ENCODE measurements around the gene ZMIZ2.
A peak's percentile ranks its signal among the peaks of the same experiment; 100 is the strongest.

ZMIZ2 gene

DNA sequence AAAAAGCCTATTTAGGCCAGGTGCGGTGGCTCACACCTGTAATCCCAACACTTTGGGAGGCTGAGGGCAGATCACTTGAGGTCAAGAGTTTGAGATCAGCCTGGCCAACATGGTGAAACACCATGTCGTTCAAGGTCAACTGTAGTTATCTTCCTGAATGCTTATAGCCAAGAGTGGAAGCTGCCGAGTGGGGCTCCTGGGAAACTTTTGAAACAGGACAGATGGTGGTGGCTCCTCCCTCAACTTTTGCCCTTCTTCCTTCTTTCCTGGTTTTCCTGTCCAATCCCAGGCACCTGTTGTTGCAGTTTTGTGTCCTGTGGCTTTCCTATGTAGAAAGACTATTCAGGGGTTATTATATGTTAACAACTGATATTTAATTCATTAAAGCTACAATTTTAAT, 39.1 kb downstream of the ZMIZ2 start:
- TF ChIP-seq CTCF (IDR thresholded peaks at IDR 0.05; ENCODE audit: low read depth, low read length, missing control alignments), result no peak
- H3K4me3 ChIP-seq (ENCODE audit: low read depth, low read length), result no peak overlapping the region
- DNase-seq (ENCODE audit: low read depth), result no peak

DNA sequence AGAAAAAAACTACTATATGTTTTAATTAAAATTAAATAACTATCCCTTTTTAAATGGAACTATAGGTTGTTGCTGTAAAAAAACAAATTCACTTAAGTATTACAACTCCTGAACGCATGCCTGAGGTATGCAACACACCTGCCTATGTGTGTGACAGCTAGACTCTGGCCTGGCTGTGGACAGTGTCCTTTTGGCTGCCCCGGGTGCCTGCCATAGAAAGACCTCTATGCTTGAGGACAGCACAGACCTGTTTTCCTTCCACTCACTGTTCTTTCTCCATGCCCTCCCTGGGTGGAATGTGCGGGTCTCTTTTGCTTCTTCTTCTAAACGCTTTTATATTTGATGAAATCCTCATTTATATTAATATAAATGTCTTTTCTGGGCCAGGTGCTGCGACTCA, 41.3 kb downstream of the ZMIZ2 start:
- no peak for TF ChIP-seq CTCF (IDR thresholded peaks at IDR 0.05; ENCODE audit: low read depth, low read length, missing control alignments)
- DNase-seq (ENCODE audit: low read depth), result no peak
- no peak overlapping the region for H3K4me3 ChIP-seq (ENCODE audit: low read depth, low read length)

DNA sequence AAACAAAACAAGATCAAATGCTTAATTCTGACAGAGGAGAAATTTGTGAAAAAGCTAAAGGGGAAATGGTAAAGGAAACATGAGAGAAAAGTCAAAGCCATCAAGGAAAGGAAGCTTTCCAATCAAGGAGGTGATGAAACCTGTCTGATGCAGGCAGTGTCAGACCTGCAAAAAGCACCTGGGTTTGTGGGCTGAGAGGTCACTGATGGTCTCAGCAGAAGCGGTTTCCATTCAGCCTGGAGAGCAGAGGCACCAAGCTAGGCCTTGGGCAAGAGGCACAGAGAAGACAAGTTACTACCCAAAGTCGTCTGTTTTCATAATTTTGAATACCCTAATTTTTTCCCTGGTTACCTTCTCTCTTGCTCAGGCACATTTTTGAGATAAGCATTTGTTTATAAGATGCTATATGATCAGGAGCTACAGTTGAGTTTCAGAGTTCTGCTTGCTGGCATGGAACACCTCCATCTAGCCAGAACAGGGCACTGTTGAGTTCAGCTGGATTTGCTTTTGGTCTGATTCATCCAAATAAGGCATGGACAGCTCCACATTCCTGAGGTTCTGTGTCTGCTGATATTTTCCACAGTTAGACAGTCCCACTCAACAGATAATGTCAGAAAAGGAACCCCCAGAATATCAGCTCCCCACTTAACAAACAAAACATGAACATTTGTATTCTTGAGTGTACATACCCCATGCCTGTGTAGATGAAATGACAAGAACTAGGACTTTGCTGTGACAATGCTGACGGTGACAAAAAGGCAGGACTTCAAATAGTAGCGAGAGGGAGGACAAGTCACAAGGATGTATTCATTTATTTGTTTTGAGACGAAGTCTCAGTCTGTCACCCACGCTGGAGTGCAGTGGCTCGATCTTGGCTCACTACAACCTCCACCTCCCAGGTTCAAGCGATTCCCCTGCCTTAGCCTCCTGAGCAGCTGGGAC, 42.9 kb downstream of the ZMIZ2 start:
- TF ChIP-seq CTCF (IDR thresholded peaks at IDR 0.05; ENCODE audit: low read depth, low read length, missing control alignments), result no peak
- DNase-seq (ENCODE audit: low read depth), result no peak
- H3K4me3 ChIP-seq (ENCODE audit: low read depth, low read length), result no peak overlapping the region

- DNase-seq (ENCODE audit: low read depth), result no peak
- no peak for TF ChIP-seq CTCF (IDR thresholded peaks at IDR 0.05; ENCODE audit: low read depth, low read length, missing control alignments)
- H3K4me3 ChIP-seq (ENCODE audit: low read depth, low read length), result no peak overlapping the region
Measured at GRCh38 chr7:44793919-44794318, 45.3 kb downstream of the ZMIZ2 start.

GRCh38 chr7:44794331-44794730, 45.7 kb downstream of the ZMIZ2 start:
- no peak for DNase-seq (ENCODE audit: low read depth)
- no peak for TF ChIP-seq CTCF (IDR thresholded peaks at IDR 0.05; ENCODE audit: low read depth, low read length, missing control alignments)
- H3K4me3 ChIP-seq (ENCODE audit: low read depth, low read length), result no peak overlapping the region

GRCh38 chr7:44796034-44796503, 47.4 kb downstream of the ZMIZ2 start:
- peak; percentile 33 for DNase-seq (ENCODE audit: low read depth)
- no peak for TF ChIP-seq CTCF (IDR thresholded peaks at IDR 0.05; ENCODE audit: low read depth, low read length, missing control alignments)
- H3K4me3 ChIP-seq (ENCODE audit: low read depth, low read length), result peak overlapping the region; percentile 69

All from GM12864 (cell line).